Trophoblast cell (in vitro differentiated cells and primary cell): ENCODE data around the gene FOXE1.

ENCODE experiments used
- DNase-seq, 2 donors: peaks; one replicate each; pipeline ENCODE4 v3.0.0-alpha.2; 2016
- H2AFZ ChIP-seq: 2 replicates; pipeline ENCODE4 v1.6.1; 2013; ENCODE audit warnings: low read length, moderate library complexity, mild to moderate bottlenecking; ENCODE audit not compliant: insufficient read depth, poor library complexity
- H2AK5ac ChIP-seq: 2 replicates; pipeline ENCODE4 v1.6.1; 2013; ENCODE audit warnings: mild to moderate bottlenecking, low read length
- H2BK120ac ChIP-seq: 2 replicates; pipeline ENCODE4 v1.6.1; 2013; ENCODE audit warnings: low read length, mild to moderate bottlenecking, moderate library complexity; ENCODE audit not compliant: insufficient read depth, poor library complexity
- H2BK12ac ChIP-seq: 2 replicates; pipeline ENCODE4 v1.6.1; 2013; ENCODE audit warnings: mild to moderate bottlenecking, low read length, moderate library complexity
- H2BK5ac ChIP-seq: 2 replicates; pipeline ENCODE4 v1.6.1; 2013; ENCODE audit warnings: low read length, low read depth, moderate library complexity, mild to moderate bottlenecking; ENCODE audit not compliant: poor library complexity
- H3K14ac ChIP-seq: 2 replicates; pipeline ENCODE4 v1.6.1; 2013; ENCODE audit warnings: mild to moderate bottlenecking, low read length
- H3K18ac ChIP-seq: 2 replicates; pipeline ENCODE4 v1.6.1; 2013; ENCODE audit warnings: mild to moderate bottlenecking, low read length
- H3K23ac ChIP-seq: 2 replicates; pipeline ENCODE4 v1.6.1; 2013; ENCODE audit warnings: low read length
- H3K27ac ChIP-seq: 2 replicates; pipeline ENCODE4 v1.5.1; 2013; ENCODE audit warnings: low read depth, mild to moderate bottlenecking, inconsistent platforms, low read length, moderate library complexity
- H3K27me3 ChIP-seq: 2 replicates; pipeline ENCODE4 v1.6.1; 2013; ENCODE audit warnings: inconsistent platforms, mild to moderate bottlenecking, low read length, moderate library complexity; ENCODE audit not compliant: insufficient read depth
- H3K36me3 ChIP-seq, 2 experiments: 1 replicate in 1 of 2; 2 replicates in 1 of 2; pipeline ENCODE4 v1.6.1; 2013; ENCODE audit warnings: low read length in 2 of 2, mild to moderate bottlenecking in 2 of 2, moderate library complexity in 1 of 2; ENCODE audit not compliant: insufficient read depth in 2 of 2, control insufficient read depth in 1 of 2
- H3K4ac ChIP-seq: 2 replicates; pipeline ENCODE4 v1.6.1; 2013; ENCODE audit warnings: low read depth, mild to moderate bottlenecking, low read length, moderate library complexity
- H3K4me1 ChIP-seq, 2 experiments: 1 replicate in 1 of 2; 2 replicates in 1 of 2; pipeline ENCODE4 v1.6.1; 2013; ENCODE audit warnings: low read length in 2 of 2, mild to moderate bottlenecking in 2 of 2, moderate library complexity in 1 of 2; ENCODE audit not compliant: insufficient read depth in 2 of 2, control insufficient read depth in 1 of 2
- H3K4me2 ChIP-seq: 2 replicates; pipeline ENCODE4 v1.6.1; 2013; ENCODE audit warnings: inconsistent platforms, mild to moderate bottlenecking, low read length, moderate library complexity
- H3K4me3 ChIP-seq: 2 replicates; pipeline ENCODE4 v1.5.1; 2013; ENCODE audit warnings: mild to moderate bottlenecking, low read depth, low read length, inconsistent platforms
- H3K79me1 ChIP-seq: one replicate; pipeline ENCODE4 v1.6.1; 2013; ENCODE audit warnings: low read length
- H3K79me2 ChIP-seq: 2 replicates; pipeline ENCODE4 v1.6.1; 2013; ENCODE audit warnings: low read length, mild to moderate bottlenecking; ENCODE audit not compliant: control insufficient read depth, insufficient read depth, poor library complexity
- H3K9ac ChIP-seq: 2 replicates; pipeline ENCODE4 v1.6.1; 2013; ENCODE audit warnings: mild to moderate bottlenecking, low read length
- H3K9me3 ChIP-seq: 2 replicates; pipeline ENCODE4 v1.6.1; 2013; ENCODE audit warnings: low read depth, mild to moderate bottlenecking, control low read depth, inconsistent platforms, low read length; ENCODE audit not compliant: insufficient read depth
- H4K12ac ChIP-seq: 2 replicates; pipeline ENCODE4 v1.6.1; 2013; ENCODE audit warnings: low read depth, mild to moderate bottlenecking, low read length, moderate library complexity
- H4K8ac ChIP-seq: 2 replicates; pipeline ENCODE4 v1.6.1; 2013; ENCODE audit warnings: low read depth, mild to moderate bottlenecking, low read length, moderate library complexity
- H4K91ac ChIP-seq: one replicate; pipeline ENCODE4 v1.6.1; 2013; ENCODE audit warnings: low read depth, mild to moderate bottlenecking, low read length, moderate library complexity
- WGBS: extraction: QIAGEN DNeasy Blood & Tissue Kit; methylation state at CpG from one replicate; pipeline ENCODE4 v1.1.7; 2013; ENCODE audit warnings: missing lambda C conversion rate; ENCODE audit not compliant: insufficient read length, insufficient coverage; ENCODE audit errors: extremely low coverage; 5-methylcytosine and 5-hydroxymethylcytosine counted together

Gene FOXE1

DNA sequence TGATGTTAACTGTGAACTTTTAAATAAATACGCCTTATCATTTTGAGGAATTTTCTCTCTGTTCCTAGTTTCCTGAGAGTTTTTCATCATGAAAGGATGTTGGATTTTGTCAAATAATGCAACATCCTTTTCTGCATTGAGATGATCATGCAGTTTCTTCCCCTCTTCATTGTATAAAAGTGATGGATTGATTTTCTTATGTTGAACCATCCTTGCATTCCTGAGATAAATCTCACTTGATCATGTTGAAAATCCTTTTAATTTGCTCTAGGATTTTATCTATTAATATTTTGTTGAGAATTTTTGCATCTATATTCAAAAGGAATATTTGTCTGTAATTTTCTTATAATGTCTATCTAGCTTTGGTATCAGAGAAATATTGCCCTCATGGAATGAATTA, 13.3 kb downstream of the FOXE1 start:
- Histone ChIP-seq H3K4me2 (no peak overlapping the region), H3K79me1 (no peaks in the 10 kb centered on the region)

DNA sequence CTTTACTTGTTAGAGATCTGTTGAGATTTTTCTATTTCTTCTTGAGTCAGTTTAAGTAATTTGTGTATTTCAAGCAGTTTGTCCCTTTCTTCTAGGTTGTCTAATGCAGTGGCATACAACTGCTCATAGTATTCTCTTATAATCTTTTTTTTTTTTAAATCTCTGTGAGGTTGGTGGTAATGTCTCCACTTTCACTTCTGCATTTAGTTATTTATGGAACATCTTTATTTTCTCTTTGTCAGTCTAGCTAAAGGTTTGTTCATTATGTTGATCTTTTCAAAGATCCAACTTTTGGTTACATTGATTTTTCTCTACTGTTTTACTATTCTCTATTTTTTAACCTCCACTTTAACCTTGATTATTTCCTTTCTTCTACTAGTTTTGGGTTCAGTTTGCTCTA, 13.8 kb downstream of the FOXE1 start:
- H2BK5ac ChIP-seq, result no peak overlapping the region
- no peaks in the 10 kb centered on the region for H3K79me2 ChIP-seq
- H3K4me1 ChIP-seq, result no peaks in the 10 kb centered on the region
- no peak overlapping the region for H3K4ac ChIP-seq
- no peak overlapping the region for H2BK120ac ChIP-seq
- H3K23ac ChIP-seq, result no peak overlapping the region
- no peak overlapping the region for H3K27ac ChIP-seq
- no peak overlapping the region for H2AFZ ChIP-seq
- H2AK5ac ChIP-seq, result no peak overlapping the region
- no peak overlapping the region for H2BK12ac ChIP-seq
- H3K14ac ChIP-seq, result no peak overlapping the region
- no peaks in the 10 kb centered on the region for H3K36me3 ChIP-seq
- no peaks in the 10 kb centered on the region for H3K79me1 ChIP-seq
- no peak overlapping the region for H3K9ac ChIP-seq
- H3K9me3 ChIP-seq, result no peaks in the 10 kb centered on the region
- H3K27me3 ChIP-seq, result peaks cover 2% of the 10 kb centered on the region
- H4K91ac ChIP-seq, result no peak overlapping the region
- no peak overlapping the region for H4K12ac ChIP-seq
- H3K4me3 ChIP-seq, result no peak overlapping the region
- DNase-seq, result no peak
- H3K4me2 ChIP-seq, result no peak overlapping the region
- no peak overlapping the region for H4K8ac ChIP-seq
- H3K18ac ChIP-seq, result no peak overlapping the region

More for the DNA sequence above, 13.3 kb downstream of the FOXE1 start:
- Histone ChIP-seq H4K91ac (no peak overlapping the region), H3K27me3 (peaks cover 2% of the 10 kb centered on the region), H3K4me1 (no peaks in the 10 kb centered on the region), H3K9me3 (no peaks in the 10 kb centered on the region), H2BK5ac (no peak overlapping the region), H2BK120ac (no peak overlapping the region), H3K23ac (no peak overlapping the region), H3K36me3 (no peaks in the 10 kb centered on the region), H3K27ac (no peak overlapping the region), H3K18ac (no peak overlapping the region), H2BK12ac (no peak overlapping the region), H4K8ac (no peak overlapping the region), H3K4me3 (no peak overlapping the region), H3K4ac (no peak overlapping the region), H3K79me2 (no peaks in the 10 kb centered on the region), H3K9ac (no peak overlapping the region), H2AFZ (no peak overlapping the region), H4K12ac (no peak overlapping the region), H2AK5ac (no peak overlapping the region), H3K14ac (no peak overlapping the region)
- no CpG with 5 or more reads among the region's 1 CpG for WGBS
- DNase-seq, result no peak

GRCh38 chr9:97868859-97869258, 15.8 kb downstream of the FOXE1 start:
- Histone ChIP-seq H3K4ac (no peak overlapping the region), H3K23ac (no peak overlapping the region), H3K36me3 (no peaks in the 10 kb centered on the region), H3K18ac (no peak overlapping the region), H3K14ac (no peak overlapping the region), H2BK12ac (no peak overlapping the region), H4K8ac (no peak overlapping the region), H4K91ac (no peak overlapping the region), H3K9ac (no peak overlapping the region), H3K4me3 (no peak overlapping the region), H3K79me2 (no peaks in the 10 kb centered on the region), H2BK5ac (no peak overlapping the region), H3K4me1 (no peaks in the 10 kb centered on the region), H3K4me2 (no peak overlapping the region), H2AFZ (no peak overlapping the region), H2AK5ac (no peak overlapping the region), H3K27me3 (peaks cover 2% of the 10 kb centered on the region), H3K79me1 (no peaks in the 10 kb centered on the region), H4K12ac (no peak overlapping the region), H2BK120ac (no peak overlapping the region), H3K9me3 (no peaks in the 10 kb centered on the region), H3K27ac (no peak overlapping the region)
- no peak for DNase-seq
- WGBS, result no CpG with 5 or more reads among the region's 3 CpGs

- Histone ChIP-seq H2BK120ac (no peak overlapping the region), H3K27me3 (peaks cover 2% of the 10 kb centered on the region), H4K12ac (no peak overlapping the region), H2BK12ac (no peak overlapping the region), H3K79me2 (no peaks in the 10 kb centered on the region), H2BK5ac (no peak overlapping the region), H3K79me1 (no peaks in the 10 kb centered on the region), H3K18ac (no peak overlapping the region), H2AFZ (no peak overlapping the region), H2AK5ac (no peak overlapping the region), H3K4me3 (no peak overlapping the region), H3K9ac (no peak overlapping the region), H3K23ac (no peak overlapping the region), H3K4me1 (peaks cover 0 to 4% of the 10 kb centered on the region in 2 experiments), H4K8ac (no peak overlapping the region), H3K4ac (no peak overlapping the region), H3K27ac (no peak overlapping the region), H3K14ac (no peak overlapping the region), H3K4me2 (no peak overlapping the region), H3K9me3 (no peaks in the 10 kb centered on the region), H3K36me3 (no peaks in the 10 kb centered on the region), H4K91ac (no peak overlapping the region)
- no CpG with 5 or more reads among the region's 3 CpGs for WGBS
- DNase-seq, result no peak
Observed at GRCh38 chr9:97873425-97873824, 20.4 kb downstream of the FOXE1 start.
